ENCODE results near the gene PEX12.

GRCh38 chr17:35545150-35545549 lies 33.2 kb downstream of the PEX12 start:
- TF ChIP-seq CTCF (IDR thresholded peaks at IDR 0.05) = no peak
- TF ChIP-seq POLR2A (IDR thresholded peaks at IDR 0.05) = no peak
- TF ChIP-seq POLR2AphosphoS5 (IDR thresholded peaks at IDR 0.05) = no peak
- TF ChIP-seq EP300 (IDR thresholded peaks at IDR 0.05) = no peak
